Retina (tissue), 1 donor: ENCODE results near the gene HPCAL1.
"Not testable (repeated sequence)": the region's sequence is repeated elsewhere in the genome, so short reads cannot be mapped to it uniquely, and the experiment has no call there.

Experiments
- DNase-seq: peaks from one replicate; pipeline ENCODE4 v3.0.0-alpha.2; 2016

HPCAL1 gene

DNA sequence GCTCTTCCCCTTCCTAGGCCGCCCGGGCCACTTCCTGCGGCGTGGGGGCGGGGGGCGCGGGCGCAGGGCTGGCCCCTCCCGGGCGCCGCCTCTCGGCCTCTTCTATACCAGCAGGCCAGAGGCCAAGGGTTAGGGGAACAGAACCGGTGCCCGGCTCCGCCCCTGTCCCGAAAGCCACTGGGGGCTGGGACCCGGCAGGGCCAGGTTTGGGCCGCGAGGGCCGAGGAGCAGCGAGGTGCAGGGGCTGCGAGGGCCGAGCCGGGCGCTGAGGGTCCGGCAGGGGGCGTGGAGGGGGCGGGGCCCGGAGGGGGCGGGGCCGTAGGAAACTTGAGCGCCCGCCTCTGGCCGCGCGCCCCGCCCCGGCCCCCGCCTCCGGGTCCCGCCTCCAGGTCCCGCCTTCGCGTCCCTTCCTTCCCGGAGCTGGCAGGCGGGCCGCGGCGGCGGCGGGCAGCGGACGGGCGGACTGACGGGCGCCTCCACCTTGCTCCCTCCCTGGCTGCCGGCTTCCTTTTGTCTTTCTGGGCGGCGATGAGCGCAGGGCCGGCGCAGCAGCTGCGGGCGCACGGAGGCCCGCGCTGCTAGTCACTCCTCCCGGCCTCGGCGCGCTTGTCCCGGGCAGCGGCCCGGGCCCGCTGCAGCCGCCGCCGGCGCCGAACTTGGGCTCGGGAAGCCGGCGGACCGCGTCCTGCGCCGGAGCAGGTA, at the start of gene HPCAL1:
Gene HPCAL1, plus strand, starts transcription at position 426 of the 702 bp plus-strand sequence. CDS start 116,854 bp downstream, outside the sequence.
- DNase-seq: peak; percentile 88

GRCh38 chr2:10253596-10254372, 48.9 kb upstream of the HPCAL1 start:
- no peak for DNase-seq

DNA sequence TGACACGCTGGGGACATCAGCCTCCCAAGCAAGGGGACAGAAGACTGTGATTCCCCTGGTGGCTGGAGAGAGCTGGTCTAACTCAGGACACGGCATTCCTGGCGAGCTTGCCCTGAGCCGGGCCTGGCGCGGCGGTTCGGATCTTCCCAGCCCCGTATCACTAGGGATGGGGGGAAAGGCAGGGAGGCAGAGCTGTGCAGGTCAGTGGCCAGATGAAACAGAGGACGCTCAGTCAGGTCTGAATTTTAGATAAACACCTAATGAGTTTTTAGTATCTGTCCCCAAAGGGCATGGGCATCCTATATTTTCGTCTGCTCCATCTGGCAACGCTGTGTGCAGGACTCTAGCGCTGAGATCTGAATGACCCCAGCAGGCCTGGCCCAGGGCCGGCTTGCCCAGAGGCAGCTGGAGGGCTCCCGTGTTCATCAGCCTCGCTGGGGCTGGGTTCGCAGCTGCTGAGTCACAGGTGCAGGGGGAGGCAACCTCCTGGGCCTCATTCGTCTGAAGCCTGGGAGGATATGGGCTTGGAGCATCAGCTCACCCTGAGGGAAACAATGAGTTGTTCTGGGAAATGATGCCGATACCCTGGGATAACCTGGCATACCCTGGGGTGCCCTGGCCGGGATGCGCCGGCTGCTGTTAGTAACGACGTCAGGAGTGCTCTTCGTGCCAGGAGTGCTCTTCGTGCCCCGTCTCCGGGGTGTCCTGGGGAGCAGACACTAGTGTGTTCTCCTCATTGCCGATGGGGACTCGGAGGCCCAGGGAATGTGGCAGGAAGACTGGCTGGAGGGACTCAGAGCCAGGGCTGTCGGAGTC, 48.1 kb upstream of the HPCAL1 start:
- no peak for DNase-seq

GRCh38 chr2:10255189-10256030, 47.3 kb upstream of the HPCAL1 start:
- DNase-seq: no peak

DNA sequence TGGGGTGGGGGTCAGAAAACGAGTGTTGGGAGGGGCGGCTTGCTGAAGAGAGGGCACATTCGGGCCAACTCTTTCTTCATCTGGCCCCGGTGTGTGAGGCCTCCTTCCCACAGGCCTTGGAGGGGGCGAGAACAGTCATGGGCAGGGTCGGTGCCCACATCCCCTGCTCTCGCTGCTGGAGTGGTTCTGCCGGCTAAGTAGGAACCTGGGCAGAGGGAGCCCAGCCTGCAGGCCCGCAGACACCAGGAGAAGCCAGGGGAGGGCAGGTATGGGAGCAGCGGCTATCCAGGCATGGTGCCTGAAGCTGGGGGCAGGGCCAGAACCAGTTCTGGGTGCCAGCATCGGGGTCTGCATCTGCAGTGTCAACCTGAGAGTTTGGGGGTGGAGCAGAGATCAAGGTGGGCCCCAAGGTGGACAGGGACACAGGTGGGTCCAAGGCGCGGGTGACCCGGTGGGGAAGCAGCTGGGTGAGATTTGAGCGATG, 46.6 kb upstream of the HPCAL1 start:
- no peak for DNase-seq

GRCh38 chr2:10256515-10257031, 46.1 kb upstream of the HPCAL1 start:
- DNase-seq: no peak

- DNase-seq: no peak
Observed at GRCh38 chr2:10257036-10257435, 45.7 kb upstream of the HPCAL1 start.

GRCh38 chr2:10257500-10258147, 45.1 kb upstream of the HPCAL1 start:
- DNase-seq: no peak

DNA sequence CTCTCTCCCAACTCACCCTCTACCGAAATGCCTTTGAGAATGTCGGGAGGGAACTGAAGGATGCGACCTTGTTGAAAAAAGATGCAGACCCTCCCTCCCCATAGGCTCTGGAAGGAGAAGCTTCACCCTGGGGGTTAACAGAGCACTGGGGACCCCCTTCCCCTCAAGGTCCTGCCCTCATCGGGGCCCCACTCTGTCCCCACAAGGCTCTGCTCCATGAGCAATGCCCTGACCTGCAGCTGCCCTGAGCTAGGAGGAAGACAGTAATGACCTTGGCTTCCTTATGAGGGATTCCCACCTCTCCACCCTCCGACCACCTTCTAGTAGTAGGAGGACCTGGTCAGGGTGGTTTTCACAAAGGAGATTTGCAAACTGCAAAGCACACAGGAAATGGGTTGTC, 44.4 kb upstream of the HPCAL1 start:
- DNase-seq: no peak

- no peak for DNase-seq
Observed at GRCh38 chr2:10258726-10259125, 44.0 kb upstream of the HPCAL1 start.

DNA sequence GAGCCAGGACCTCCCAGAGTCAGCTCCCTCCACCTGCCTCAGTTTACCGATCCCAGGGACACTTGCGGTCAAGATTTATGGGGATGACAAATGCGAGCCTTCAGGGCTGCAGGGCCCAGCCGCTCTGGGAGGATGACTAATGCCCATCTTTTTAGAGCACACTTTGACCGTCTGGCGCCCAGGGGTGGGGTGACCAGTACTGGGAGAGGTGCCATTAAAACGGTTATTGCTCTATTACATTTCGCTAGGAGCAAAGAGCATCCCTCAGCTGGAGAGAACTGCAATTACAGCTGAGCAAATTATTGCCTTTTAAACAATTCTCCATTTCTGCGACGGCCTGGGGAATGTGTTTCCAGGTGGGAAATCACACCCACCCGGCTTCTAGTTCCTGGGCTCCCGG, 42.6 kb upstream of the HPCAL1 start:
- DNase-seq: no peak

DNA sequence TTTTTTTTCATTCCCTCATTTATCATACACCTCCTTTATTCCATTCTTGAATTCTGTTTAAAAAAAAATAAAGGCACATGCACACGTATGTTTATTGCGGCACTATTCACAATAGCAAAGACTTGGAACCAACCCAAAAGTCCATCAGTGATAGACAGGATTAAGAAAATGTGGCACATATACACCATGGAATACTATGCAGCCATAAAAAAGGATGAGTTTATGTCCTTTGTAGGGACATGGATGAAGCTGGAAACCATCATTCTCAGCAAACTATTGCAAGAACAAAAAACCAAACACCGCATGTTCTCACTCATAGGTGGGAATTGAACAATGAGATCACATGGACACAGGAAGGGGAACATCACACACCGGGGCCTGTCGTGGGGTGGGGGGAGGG, 39.2 kb upstream of the HPCAL1 start:
- not testable (repeated sequence) for DNase-seq

DNA sequence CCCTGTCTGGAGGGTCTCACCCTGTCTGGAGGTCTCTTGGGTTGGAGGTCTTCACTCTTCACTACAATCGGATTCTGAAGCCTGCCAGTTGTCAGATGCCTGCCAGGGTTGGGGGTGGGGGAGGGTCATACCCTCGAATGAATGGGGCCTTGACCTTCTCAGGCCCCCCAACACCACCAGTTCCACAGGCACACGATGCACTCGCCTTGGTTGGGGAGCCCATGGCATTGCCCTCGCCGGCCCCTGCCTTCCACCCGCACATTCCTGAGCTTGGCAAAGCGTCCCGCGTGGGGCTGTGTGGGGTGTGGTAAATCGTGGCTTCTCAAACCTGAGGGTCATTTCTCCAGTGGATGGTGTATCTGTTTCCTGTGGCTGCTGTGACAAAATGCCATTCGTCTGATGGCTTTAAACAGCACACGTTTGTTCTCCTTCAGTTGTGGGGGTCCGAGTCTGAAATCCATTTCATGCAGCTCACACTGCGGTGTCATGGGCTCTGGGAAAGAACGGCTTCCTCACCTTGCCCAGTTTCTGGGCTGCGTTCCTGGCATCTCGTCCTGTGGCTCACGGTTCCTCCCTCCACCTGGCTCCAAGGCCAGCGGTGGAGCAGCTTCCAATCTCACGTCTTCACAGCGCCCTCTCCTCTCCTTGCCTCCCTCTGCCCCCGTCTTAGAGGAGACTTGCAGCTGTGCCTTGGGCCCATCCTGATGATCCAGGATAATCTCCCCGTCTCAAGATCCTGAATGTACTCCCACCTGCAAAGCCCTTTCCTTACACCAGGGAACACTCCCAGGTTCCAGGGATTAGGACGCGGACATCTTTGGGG, 38.0 kb upstream of the HPCAL1 start:
- no peak for DNase-seq

DNA sequence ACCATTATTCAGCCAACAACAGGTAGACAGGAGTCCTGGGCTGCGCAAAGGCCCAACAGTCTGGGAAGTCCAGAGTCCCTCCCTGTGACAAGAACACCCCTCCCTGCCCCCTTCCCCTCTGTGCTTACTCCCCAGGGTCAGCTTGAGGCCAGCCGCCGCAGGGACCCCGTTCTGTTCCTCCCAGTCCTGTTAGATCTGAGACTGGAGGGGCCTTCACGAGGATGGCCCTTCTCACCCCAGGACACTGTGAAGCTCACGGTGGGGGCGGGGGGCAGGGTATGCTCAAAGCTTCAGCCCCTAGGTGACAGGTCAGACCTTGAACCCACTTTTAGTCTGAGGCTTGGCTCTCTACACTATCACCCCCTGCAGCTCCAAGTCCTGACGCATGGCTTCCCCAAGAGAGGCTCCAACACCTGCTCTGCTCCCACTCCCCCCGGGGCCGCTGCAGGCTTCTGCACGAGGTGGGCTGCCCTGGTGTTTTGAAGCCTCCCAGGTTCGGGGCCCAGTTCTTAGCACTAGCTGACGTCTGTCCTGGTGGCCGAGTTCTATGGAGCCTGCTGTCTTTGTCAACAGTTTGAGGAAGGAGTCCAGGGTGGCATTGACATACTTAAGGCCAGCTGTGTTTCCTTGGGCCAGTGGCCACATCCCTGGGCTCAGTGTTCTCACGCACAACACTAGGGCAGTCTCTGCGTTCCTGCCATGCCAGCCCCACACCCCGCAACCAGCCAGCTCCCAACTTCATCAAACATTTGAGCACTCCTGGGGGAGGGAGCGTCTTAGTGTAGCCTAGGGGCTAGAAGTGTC, 37.2 kb upstream of the HPCAL1 start:
- no peak for DNase-seq

- no peak for DNase-seq
Observed at GRCh38 chr2:10266133-10266620, 36.5 kb upstream of the HPCAL1 start.

DNA sequence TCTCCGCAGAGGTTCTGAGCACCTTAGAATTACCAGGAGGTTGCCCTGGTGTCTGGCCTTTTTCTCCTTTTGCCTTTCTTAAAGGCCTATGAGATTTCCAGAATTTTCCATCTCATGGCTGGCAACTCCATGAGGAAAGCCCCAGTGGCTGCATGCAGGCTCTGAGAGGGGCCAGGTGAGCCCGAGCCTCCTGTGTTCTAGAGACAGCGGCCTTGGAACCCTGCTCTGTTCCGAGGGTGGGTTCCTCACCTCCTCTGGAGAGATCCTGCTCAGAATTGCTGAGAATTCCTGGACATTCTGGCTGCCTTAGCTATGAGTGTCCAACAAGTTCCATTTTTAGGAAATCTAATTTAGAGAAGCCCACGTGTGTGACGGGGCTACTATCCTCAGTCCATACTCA, 35.7 kb upstream of the HPCAL1 start:
- DNase-seq: no peak

DNA sequence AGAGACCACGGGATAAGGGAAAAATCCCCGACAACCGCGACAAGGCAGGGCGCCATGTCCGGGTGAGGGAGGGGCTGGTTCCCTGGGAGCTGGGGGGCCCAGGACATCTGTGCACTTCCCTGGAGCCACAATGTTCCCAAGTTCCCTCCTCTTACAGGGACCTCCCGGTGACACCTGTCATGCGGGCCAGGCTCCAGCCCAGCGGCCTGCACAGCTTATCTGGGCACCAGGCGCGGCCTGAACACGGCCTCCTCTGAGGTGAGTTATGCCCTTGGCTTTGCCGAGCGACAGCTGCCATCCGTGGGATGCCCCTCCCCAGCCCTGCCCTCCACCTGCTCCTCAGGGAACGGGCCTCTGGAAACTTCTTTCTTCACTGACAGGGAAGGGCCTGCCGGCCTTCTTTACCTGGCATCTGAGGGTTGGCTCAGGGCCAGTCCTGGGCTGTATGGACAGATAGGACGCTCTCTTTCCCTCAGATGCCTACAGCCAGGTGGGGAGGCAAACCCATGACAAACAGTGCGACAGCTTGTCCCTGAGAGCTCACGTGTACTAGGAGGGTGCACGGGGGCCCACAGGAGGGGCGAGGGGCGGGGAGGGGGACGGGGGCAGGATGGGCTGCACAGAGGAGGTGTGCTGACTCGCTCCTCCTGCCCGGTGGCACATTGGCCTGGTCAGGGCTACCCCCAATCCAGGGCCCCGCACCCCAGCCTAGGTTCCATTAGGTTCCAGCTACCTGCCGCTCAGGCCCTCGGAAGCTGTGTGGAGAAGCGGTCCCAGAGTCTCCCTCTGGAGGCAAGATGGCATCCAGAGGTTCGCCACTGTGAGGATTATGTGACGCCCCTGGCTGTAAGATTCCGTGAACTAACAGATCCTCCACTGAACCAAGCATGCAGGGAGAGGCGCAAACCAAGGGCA, 34.9 kb upstream of the HPCAL1 start:
- DNase-seq: no peak

GRCh38 chr2:10269291-10269690, 33.4 kb upstream of the HPCAL1 start:
- no peak for DNase-seq
